WERI-Rb-1 (cell line): ENCODE data around the gene TMEM89.

Experiments used
- DNase-seq: peaks from one replicate; pipeline ENCODE4 v3.0.0-alpha.2; 2020
- H3K27ac ChIP-seq: fragments of 250-450 bp; sonication (Bioruptor Pico); 2 replicates; pipeline ENCODE4 v1.5.1; 2020; ENCODE audit warnings: mild to moderate bottlenecking, moderate library complexity
- H3K27me3 ChIP-seq: fragments of 250-450 bp; sonication (Bioruptor Pico); 2 replicates; pipeline ENCODE4 v1.5.1; 2021; ENCODE audit warnings: mild to moderate bottlenecking, low read depth, moderate library complexity; ENCODE audit not compliant: insufficient read depth, severe bottlenecking
- H3K36me3 ChIP-seq: fragments of 250-450 bp; sonication (Bioruptor Pico); 2 replicates; pipeline ENCODE4 v1.5.1; 2020; ENCODE audit warnings: mild to moderate bottlenecking, moderate library complexity
- H3K4me3 ChIP-seq: 2 replicates; pipeline ENCODE4 v1.5.1; 2011; ENCODE audit warnings: low read depth, mild to moderate bottlenecking, control low read depth, low read length
- H3K9me3 ChIP-seq: fragments of 250-450 bp; sonication (Bioruptor Pico); 2 replicates; pipeline ENCODE4 v1.5.1; 2021; ENCODE audit warnings: mild to moderate bottlenecking, moderate library complexity; ENCODE audit not compliant: severe bottlenecking
- TF ChIP-seq, protein P1 (sequence below): IDR thresholded peaks from 2 replicates; pipeline ENCODE4 v1.5.1; 2011; ENCODE audit warnings: low read depth, mild to moderate bottlenecking, control low read depth, inconsistent platforms, low read length

Gene TMEM89

GRCh38 chr3:48595075-48595525 is 26.5 kb downstream of the TMEM89 start, which contains the start of gene COL7A1:
Gene COL7A1, minus strand, starts transcription at chr3:48595329. Its CDS starts 170 bp downstream, at chr3:48595159.
- no peak within 1 kb of the TSS for H3K27ac ChIP-seq
- DNase-seq = no peak
- no peaks in the 10 kb centered on the region for H3K27me3 ChIP-seq
- peaks cover 28% of the 10 kb centered on the region for H3K36me3 ChIP-seq
- TF ChIP-seq, protein P1, sequence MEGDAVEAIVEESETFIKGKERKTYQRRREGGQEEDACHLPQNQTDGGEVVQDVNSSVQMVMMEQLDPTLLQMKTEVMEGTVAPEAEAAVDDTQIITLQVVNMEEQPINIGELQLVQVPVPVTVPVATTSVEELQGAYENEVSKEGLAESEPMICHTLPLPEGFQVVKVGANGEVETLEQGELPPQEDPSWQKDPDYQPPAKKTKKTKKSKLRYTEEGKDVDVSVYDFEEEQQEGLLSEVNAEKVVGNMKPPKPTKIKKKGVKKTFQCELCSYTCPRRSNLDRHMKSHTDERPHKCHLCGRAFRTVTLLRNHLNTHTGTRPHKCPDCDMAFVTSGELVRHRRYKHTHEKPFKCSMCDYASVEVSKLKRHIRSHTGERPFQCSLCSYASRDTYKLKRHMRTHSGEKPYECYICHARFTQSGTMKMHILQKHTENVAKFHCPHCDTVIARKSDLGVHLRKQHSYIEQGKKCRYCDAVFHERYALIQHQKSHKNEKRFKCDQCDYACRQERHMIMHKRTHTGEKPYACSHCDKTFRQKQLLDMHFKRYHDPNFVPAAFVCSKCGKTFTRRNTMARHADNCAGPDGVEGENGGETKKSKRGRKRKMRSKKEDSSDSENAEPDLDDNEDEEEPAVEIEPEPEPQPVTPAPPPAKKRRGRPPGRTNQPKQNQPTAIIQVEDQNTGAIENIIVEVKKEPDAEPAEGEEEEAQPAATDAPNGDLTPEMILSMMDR = no peak
- no peak within 1 kb of the TSS for H3K4me3 ChIP-seq
- H3K9me3 ChIP-seq = no peaks in the 10 kb centered on the region

- Histone ChIP-seq H3K9me3 (no peaks in the 10 kb centered on the region), H3K27ac (no peak overlapping the region), H3K27me3 (no peaks in the 10 kb centered on the region), H3K4me3 (no peak overlapping the region), H3K36me3 (peaks cover 22% of the 10 kb centered on the region)
- DNase-seq = no peak
- TF ChIP-seq, protein P1 = no peak
Measured at GRCh38 chr3:48594417-48595049, 27.0 kb downstream of the TMEM89 start.

- no peaks in the 10 kb centered on the region for H3K27me3 ChIP-seq
- TF ChIP-seq, protein P1 = no peak
- no peaks in the 10 kb centered on the region for H3K9me3 ChIP-seq
- H3K36me3 ChIP-seq = peaks cover 10% of the 10 kb centered on the region
- H3K4me3 ChIP-seq = no peak overlapping the region
- no peak overlapping the region for H3K27ac ChIP-seq
- no peak for DNase-seq
Measured at GRCh38 chr3:48593337-48593736, 28.2 kb downstream of the TMEM89 start.

DNA sequence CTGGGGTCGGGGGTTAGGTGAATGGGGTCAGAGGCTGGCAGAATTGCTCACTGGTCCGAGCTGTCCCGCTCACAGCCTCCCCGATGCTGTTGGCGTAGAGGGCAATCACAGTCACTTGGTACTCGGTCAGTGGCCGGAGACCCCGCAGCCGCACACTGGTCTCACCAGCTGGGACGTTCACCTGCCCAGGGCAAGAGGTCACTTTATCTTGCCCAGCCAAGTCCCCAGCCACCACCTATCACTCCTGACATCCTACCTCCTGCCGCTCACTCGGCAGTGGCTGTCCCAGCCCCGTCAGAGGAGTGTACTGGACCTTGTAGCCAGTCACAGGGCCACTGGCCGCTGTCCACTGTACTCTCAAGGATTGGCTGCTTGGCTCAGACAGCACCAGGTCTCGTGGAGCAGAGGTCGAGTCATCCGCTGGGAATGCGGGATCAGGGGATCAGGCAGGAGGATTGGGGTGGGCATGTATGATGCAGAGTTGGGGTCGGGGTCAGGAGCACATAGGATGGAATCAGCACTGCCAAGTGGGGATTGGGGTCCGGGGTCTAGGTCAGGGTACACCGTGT is 29.0 kb downstream of the TMEM89 start:
- no peak overlapping the region for H3K27ac ChIP-seq
- H3K27me3 ChIP-seq = no peaks in the 10 kb centered on the region
- DNase-seq = no peak
- TF ChIP-seq, protein P1 = no peak
- no peak overlapping the region for H3K4me3 ChIP-seq
- H3K9me3 ChIP-seq = no peaks in the 10 kb centered on the region
- H3K36me3 ChIP-seq = peaks cover 3% of the 10 kb centered on the region; the same call in 1 of the 2 replicates

DNA sequence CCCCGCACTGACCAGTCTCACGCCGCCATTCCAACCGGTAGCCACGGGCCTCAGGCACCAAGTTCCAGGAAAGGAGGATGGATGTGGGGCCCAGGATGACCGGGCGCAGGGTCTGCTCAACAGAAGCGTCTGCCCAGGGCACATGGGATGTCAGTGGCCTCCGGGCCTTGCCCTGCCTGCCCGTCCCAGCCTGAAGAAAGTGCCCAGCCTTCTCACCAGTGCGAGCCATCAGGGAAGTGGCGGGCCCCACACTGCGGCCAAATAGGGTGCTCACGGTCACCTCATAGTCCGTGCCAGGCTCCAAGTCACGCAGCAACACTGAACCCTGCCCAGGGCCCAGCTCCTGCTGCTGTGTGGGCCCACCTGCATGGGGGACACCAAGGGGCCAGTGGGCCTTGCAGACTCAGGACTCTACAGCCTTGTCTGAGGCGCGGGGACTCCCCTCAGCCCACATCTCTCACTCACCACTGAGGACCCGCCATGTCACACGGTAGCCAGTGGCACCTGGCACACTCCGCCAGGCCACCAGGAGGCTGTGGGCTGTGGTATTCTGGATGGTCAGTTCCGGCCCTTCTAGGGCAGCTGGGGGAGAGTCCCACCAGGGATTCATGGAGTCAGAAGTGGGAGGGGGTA is 29.6 kb downstream of the TMEM89 start:
- H3K27me3 ChIP-seq = no peaks in the 10 kb centered on the region
- DNase-seq = no peak
- TF ChIP-seq, protein P1 = no peak
- H3K36me3 ChIP-seq = no peaks in the 10 kb centered on the region; the same call in 1 of the 2 replicates
- no peak overlapping the region for H3K27ac ChIP-seq
- no peak overlapping the region for H3K4me3 ChIP-seq
- no peaks in the 10 kb centered on the region for H3K9me3 ChIP-seq
